ENCODE data around the gene CPO. TPM values are rescaled to one million over a fixed set of nuclear protein-coding genes. Genes with fewer than 3 reads are reported as not detected.

Gene CPO
- total RNA-seq, 1 donor from 2014 or later: not detected

DNA sequence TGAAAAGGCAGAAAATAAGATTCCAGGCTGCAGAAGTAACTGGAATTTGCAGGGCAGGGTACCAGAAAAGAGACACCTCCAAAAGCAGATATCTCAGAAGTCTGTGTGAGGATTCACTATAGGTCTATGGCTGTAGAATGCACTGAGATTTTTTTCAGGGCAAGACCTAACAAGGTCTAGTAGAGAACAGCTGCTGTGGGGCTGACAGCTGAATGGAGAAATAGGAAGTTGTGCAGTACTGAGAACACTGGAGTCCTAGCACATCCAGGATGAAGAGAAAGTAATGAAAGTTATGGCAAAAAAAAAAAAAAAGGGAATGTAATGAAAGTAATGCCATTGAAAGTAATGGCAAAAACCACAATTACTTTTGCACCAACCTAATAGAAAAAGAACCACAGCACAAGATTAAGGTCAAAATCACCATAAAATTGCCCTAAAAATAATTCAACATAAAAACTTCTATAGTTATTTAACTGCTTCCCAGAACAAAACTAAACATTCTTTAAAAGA, 57.3 kb downstream of the CPO start:
- Histone ChIP-seq H3K9me3 (no peaks in the 10 kb centered on the region), H3K27me3 (no peaks in the 10 kb centered on the region), H3K36me3 (no peaks in the 10 kb centered on the region), H3K4me1 (no peaks in the 10 kb centered on the region), H3K4me3 (no peak overlapping the region), H3K27ac (no peak overlapping the region)
- no peak for DNase-seq (ENCODE audit: extremely low spot score in 2 of 2)
- TF ChIP-seq POLR2AphosphoS5 (IDR thresholded peaks at IDR 0.05; ENCODE audit: insufficient read depth in 1 of 2, low read depth in 1 of 2) (no peak), POLR2A (IDR thresholded peaks at IDR 0.05) (no peak)
- TF ChIP-seq, protein P1, sequence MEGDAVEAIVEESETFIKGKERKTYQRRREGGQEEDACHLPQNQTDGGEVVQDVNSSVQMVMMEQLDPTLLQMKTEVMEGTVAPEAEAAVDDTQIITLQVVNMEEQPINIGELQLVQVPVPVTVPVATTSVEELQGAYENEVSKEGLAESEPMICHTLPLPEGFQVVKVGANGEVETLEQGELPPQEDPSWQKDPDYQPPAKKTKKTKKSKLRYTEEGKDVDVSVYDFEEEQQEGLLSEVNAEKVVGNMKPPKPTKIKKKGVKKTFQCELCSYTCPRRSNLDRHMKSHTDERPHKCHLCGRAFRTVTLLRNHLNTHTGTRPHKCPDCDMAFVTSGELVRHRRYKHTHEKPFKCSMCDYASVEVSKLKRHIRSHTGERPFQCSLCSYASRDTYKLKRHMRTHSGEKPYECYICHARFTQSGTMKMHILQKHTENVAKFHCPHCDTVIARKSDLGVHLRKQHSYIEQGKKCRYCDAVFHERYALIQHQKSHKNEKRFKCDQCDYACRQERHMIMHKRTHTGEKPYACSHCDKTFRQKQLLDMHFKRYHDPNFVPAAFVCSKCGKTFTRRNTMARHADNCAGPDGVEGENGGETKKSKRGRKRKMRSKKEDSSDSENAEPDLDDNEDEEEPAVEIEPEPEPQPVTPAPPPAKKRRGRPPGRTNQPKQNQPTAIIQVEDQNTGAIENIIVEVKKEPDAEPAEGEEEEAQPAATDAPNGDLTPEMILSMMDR (IDR thresholded peaks at IDR 0.05): no peak
- intact Hi-C loops (cut with DNase I): no loop called here

DNA sequence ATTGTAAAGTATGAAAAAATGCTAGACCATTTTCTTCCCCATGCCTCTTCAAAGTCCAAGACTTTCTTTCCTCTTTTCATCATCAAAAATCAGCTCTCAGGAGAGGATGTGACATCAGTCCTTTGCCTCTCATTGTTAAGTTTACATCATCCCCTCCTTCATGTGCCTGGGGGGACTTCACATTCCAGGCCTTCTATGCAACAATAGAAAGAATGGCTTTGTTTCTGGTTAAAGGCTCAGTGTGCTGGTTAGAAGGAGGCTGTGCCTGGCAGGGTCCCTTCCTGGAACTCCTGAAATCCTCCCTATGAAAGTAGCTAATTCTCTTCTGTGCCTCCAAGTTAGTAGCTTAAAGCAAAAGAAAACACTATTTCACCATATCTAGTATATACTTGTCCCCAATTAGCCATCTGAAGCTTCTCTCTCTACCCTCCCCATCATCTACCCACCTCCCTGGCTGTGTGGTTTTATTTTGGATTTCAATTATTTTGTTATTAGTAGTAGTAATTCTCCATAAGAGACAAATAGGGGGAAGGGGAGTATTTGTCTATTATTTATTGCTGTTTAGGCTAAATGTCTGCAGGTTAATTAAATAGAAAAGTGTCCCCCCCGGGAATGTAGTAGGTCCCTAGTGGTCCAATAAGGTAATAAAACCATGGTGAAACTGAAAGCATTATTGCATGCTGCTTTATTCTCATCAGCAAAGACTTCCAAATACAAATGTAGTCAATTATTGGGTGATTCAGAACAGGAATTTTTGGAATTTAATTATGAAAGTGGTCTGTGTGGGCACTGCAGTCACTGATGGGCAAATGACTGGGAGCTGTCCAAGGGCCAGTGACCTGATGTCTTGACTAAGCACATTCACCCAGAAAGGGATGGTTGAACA, 69.0 kb downstream of the CPO start:
- no peaks in the 10 kb centered on the region for H3K36me3 ChIP-seq
- TF ChIP-seq POLR2AphosphoS5 (IDR thresholded peaks at IDR 0.05; ENCODE audit: insufficient read depth in 1 of 2, low read depth in 1 of 2): no peak
- TF ChIP-seq, protein P1 (IDR thresholded peaks at IDR 0.05): no peak
- no peak for TF ChIP-seq POLR2A (IDR thresholded peaks at IDR 0.05)
- H3K4me1 ChIP-seq: no peaks in the 10 kb centered on the region
- DNase-seq (ENCODE audit: extremely low spot score in 2 of 2): no peak
- intact Hi-C loops (cut with DNase I): no loop called here
- H3K9me3 ChIP-seq: no peaks in the 10 kb centered on the region
- H3K4me3 ChIP-seq: no peak overlapping the region
- H3K27ac ChIP-seq: no peak overlapping the region
- H3K27me3 ChIP-seq: no peaks in the 10 kb centered on the region

DNA sequence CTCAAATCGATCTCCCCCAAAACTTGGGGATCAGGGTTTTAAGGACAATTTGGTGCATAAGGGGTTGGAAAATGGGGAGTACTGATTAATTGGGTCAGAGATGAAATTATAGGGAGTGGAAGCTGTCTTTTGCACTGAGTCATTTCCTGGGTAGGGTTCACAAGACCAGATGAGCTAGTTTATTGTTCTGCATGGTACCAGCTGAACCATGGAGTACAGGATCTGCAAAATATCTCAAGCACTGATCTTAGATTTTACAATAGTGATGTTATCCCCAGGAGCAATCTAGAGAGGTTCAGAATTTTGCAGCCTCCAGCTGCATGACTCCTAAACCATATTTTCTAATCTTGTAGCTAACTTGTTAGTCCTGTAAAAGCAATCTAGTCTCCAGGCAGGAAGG, 73.1 kb downstream of the CPO start:
- Histone ChIP-seq H3K27me3 (no peaks in the 10 kb centered on the region), H3K9me3 (no peaks in the 10 kb centered on the region), H3K27ac (no peak overlapping the region), H3K4me3 (no peak overlapping the region), H3K36me3 (no peaks in the 10 kb centered on the region), H3K4me1 (no peaks in the 10 kb centered on the region)
- intact Hi-C loops (cut with DNase I): no loop called here
- no peak for DNase-seq (ENCODE audit: extremely low spot score in 2 of 2)
- TF ChIP-seq POLR2A (IDR thresholded peaks at IDR 0.05) (no peak), POLR2AphosphoS5 (IDR thresholded peaks at IDR 0.05; ENCODE audit: insufficient read depth in 1 of 2, low read depth in 1 of 2) (no peak)
- TF ChIP-seq, protein P1 (IDR thresholded peaks at IDR 0.05): no peak

DNA sequence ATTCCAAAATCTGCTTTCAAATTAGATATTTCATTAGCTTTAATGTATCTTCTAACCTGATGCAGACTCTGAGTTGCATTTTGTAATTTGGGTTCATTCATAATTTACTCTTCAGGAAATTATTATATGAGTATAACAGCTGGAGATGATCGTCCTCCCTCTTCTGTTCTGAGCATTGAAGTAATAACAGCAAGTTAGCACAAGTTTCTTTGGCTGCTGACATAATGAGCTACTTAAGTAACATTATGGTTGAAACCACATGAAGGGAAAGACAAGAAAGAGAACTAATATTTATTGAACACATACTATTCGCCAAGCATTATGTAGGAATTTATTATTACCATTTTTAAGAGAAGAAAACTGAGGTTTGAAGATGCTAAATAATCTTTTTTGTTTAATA, 75.1 kb downstream of the CPO start:
- no peaks in the 10 kb centered on the region for H3K36me3 ChIP-seq
- H3K27ac ChIP-seq: no peak overlapping the region
- H3K27me3 ChIP-seq: no peaks in the 10 kb centered on the region
- no peak for DNase-seq (ENCODE audit: extremely low spot score in 2 of 2)
- intact Hi-C loops (cut with DNase I): no loop called here
- no peaks in the 10 kb centered on the region for H3K4me1 ChIP-seq
- H3K9me3 ChIP-seq: no peaks in the 10 kb centered on the region
- H3K4me3 ChIP-seq: no peak overlapping the region
- TF ChIP-seq, protein P1 (IDR thresholded peaks at IDR 0.05): no peak
- TF ChIP-seq POLR2AphosphoS5 (IDR thresholded peaks at IDR 0.05; ENCODE audit: insufficient read depth in 1 of 2, low read depth in 1 of 2) (no peak), POLR2A (IDR thresholded peaks at IDR 0.05) (no peak)

DNA sequence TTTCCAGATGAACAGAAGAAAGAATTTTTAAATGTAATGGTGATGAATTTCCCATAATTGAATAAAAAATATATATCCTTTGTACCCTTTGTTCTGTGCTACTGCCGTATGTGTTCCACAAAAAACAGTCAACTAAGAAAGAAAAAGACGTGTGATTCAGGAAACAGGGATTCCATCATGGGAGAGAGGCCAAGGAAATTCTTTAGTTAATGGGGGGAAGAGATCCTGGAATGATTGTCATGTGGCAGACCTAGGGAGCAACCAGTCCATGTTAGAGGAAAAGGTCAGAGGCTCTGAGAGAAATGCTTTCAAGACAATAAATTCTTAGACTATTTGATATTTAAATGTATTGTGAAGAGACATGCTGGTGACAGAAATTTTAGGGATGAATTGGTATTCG, 76.6 kb downstream of the CPO start:
- H3K27me3 ChIP-seq: no peaks in the 10 kb centered on the region
- no peaks in the 10 kb centered on the region for H3K36me3 ChIP-seq
- H3K27ac ChIP-seq: no peak overlapping the region
- intact Hi-C loops (cut with DNase I): no loop called here
- H3K4me1 ChIP-seq: no peaks in the 10 kb centered on the region
- TF ChIP-seq POLR2AphosphoS5 (IDR thresholded peaks at IDR 0.05; ENCODE audit: insufficient read depth in 1 of 2, low read depth in 1 of 2) (no peak), POLR2A (IDR thresholded peaks at IDR 0.05) (no peak)
- TF ChIP-seq, protein P1 (IDR thresholded peaks at IDR 0.05): no peak
- no peak for DNase-seq (ENCODE audit: extremely low spot score in 2 of 2)
- no peak overlapping the region for H3K4me3 ChIP-seq
- H3K9me3 ChIP-seq: no peaks in the 10 kb centered on the region

All from vagina (tissue), 2 donors.